Tibial artery (tissue), 4 donors: Measurements from ENCODE around the gene WIPF3.

Experiments
- DNase-seq, 2 donors: peaks; one replicate each; pipeline ENCODE4 v3.0.0-alpha.2; 2019
- H3K27ac ChIP-seq, 2 donors: fragments of 200-600 bp; sonication (generic) in 1 of 2; 1 replicate in 1 of 2; 2 replicates in 1 of 2; pipeline ENCODE4 v1.5.1; 2018 to 2019; ENCODE audit warnings: mild to moderate bottlenecking in 1 of 2
- H3K27me3 ChIP-seq, 2 donors: fragments of 200-600 bp; sonication (generic) in 1 of 2; one replicate each; pipeline versions ENCODE4 v1.5.1 to v1.6.0; 2016 to 2019
- H3K36me3 ChIP-seq, 3 donors: fragments of 200-600 bp; sonication (generic) in 2 of 3; one replicate each; pipeline ENCODE4 v1.5.1; 2016 to 2019; ENCODE audit warnings: mild to moderate bottlenecking in 2 of 3
- H3K4me1 ChIP-seq, 4 donors: fragments of 200-600 bp; sonication (generic) in 2 of 4; 1 replicate in 3 of 4; 2 replicates in 1 of 4; pipeline ENCODE4 v1.5.1; 2016 to 2019
- H3K4me3 ChIP-seq, 2 donors: fragments of 200-600 bp; sonication (generic) in 1 of 2; 1 replicate in 1 of 2; 2 replicates in 1 of 2; pipeline ENCODE4 v1.5.1; 2018 to 2019; ENCODE audit warnings: mild to moderate bottlenecking in 2 of 2
- H3K9me3 ChIP-seq, 3 donors: fragments of 200-600 bp; sonication (generic) in 1 of 3; one replicate each; pipeline ENCODE4 v1.5.1; 2016 to 2019
- CTCF ChIP-seq, 2 experiments: fragments of 200-600 bp in 1 of 2; fragments of 450-650 bp in 1 of 2; IDR thresholded peaks; one replicate each; pipeline ENCODE4 v1.5.1; 2017 to 2019; ENCODE audit warnings: antibody characterized with exemption in 2 of 2, mild to moderate bottlenecking in 1 of 2, moderate library complexity in 1 of 2
- intact Hi-C: fragments of 100-400 bp; cut with DNase I; formaldehyde crosslinking; loops from one replicate; pipeline ENCODE4 v1.15.0; 2023; ENCODE audit warnings: low total_unique reads

Gene WIPF3

GRCh38 chr7:29945259-29945809, 139.0 kb downstream of the WIPF3 start:
- H3K9me3 ChIP-seq: no peaks in the 10 kb centered on the region
- TF ChIP-seq CTCF (IDR thresholded peaks at IDR 0.05): no peak
- intact Hi-C loops: loop anchor here (5.0 kb wide), 1 partner anchor 117 kb away; no protein-coding TSS in a partner anchor
- H3K27me3 ChIP-seq: no peaks in the 10 kb centered on the region
- no peak overlapping the region for H3K27ac ChIP-seq
- H3K36me3 ChIP-seq: peaks cover 32 to 66% (median 59%) of the 10 kb centered on the region in 3 donors
- no peaks in the 10 kb centered on the region for H3K4me1 ChIP-seq
- no peak overlapping the region for H3K4me3 ChIP-seq
- DNase-seq: no peak

- TF ChIP-seq CTCF (IDR thresholded peaks at IDR 0.05): peak; percentile 35 to 39
- intact Hi-C loops: loop anchor here (5.0 kb wide), 1 partner anchor 116 kb away; no protein-coding TSS in a partner anchor
- H3K27ac ChIP-seq: no peak overlapping the region
- H3K4me3 ChIP-seq: no peak overlapping the region
- H3K4me1 ChIP-seq: no peaks in the 10 kb centered on the region
- H3K27me3 ChIP-seq: no peaks in the 10 kb centered on the region
- H3K36me3 ChIP-seq: peaks cover 41 to 66% (median 60%) of the 10 kb centered on the region in 3 donors
- no peaks in the 10 kb centered on the region for H3K9me3 ChIP-seq
- DNase-seq: peak in 1 of 2 donors; percentile 33
Measured at GRCh38 chr7:29946428-29947186, 140.3 kb downstream of the WIPF3 start.

- no peak for DNase-seq
- intact Hi-C loops: loop anchor here (5.0 kb wide), 1 partner anchor 114 kb away; no protein-coding TSS in a partner anchor
- H3K27ac ChIP-seq: no peak overlapping the region
Measured at GRCh38 chr7:29948587-29948986, 142.3 kb downstream of the WIPF3 start.

GRCh38 chr7:29950480-29950879, 144.2 kb downstream of the WIPF3 start:
- H3K4me1 ChIP-seq: peaks cover 0 to 7% (median 0%) of the 10 kb centered on the region in 4 donors
- no peak overlapping the region for H3K4me3 ChIP-seq
- no peaks in the 10 kb centered on the region for H3K9me3 ChIP-seq
- no peaks in the 10 kb centered on the region for H3K27me3 ChIP-seq
- no peak overlapping the region for H3K27ac ChIP-seq
- H3K36me3 ChIP-seq: peaks cover 30 to 54% (median 41%) of the 10 kb centered on the region in 3 donors
- no peak for TF ChIP-seq CTCF (IDR thresholded peaks at IDR 0.05)
- no peak for DNase-seq
- intact Hi-C loops: no loop called here

More at GRCh38 chr7:29948587-29948986, 142.3 kb downstream of the WIPF3 start:
- no peaks in the 10 kb centered on the region for H3K9me3 ChIP-seq
- peaks cover 0 to 2% (median 0%) of the 10 kb centered on the region in 4 donors for H3K4me1 ChIP-seq
- H3K36me3 ChIP-seq: peaks cover 37 to 56% (median 47%) of the 10 kb centered on the region in 3 donors
- H3K27me3 ChIP-seq: no peaks in the 10 kb centered on the region
- TF ChIP-seq CTCF (IDR thresholded peaks at IDR 0.05): no peak
- H3K4me3 ChIP-seq: no peak overlapping the region

GRCh38 chr7:29951206-29951605, 144.9 kb downstream of the WIPF3 start:
- Histone ChIP-seq H3K36me3 (peaks cover 30 to 53% (median 41%) of the 10 kb centered on the region in 3 donors), H3K27ac (no peak overlapping the region), H3K27me3 (no peaks in the 10 kb centered on the region), H3K4me3 (no peak overlapping the region), H3K4me1 (peaks cover 0 to 7% (median 0%) of the 10 kb centered on the region in 4 donors), H3K9me3 (no peaks in the 10 kb centered on the region)
- intact Hi-C loops: no loop called here
- DNase-seq: no peak
- TF ChIP-seq CTCF (IDR thresholded peaks at IDR 0.05): no peak
